Neural crest cell (in vitro differentiated cells): ENCODE results near the gene BAIAP2. TPM values are rescaled to one million over a fixed set of nuclear protein-coding genes. Genes with fewer than 3 reads are reported as not detected.

Experiments used
- DNase-seq: peaks from one replicate; pipeline ENCODE4 v3.0.0; 2021; ENCODE audit warnings: low read depth, mixed read lengths, low spot score
- H3K27ac Mint-ChIP-seq: one replicate; pipeline ENCODE4 v1.8.0; 2021; ENCODE audit warnings: mild to moderate bottlenecking, mixed read lengths; ENCODE audit not compliant: unreplicated experiment
- H3K27me3 Mint-ChIP-seq: 2 replicates; pipeline ENCODE4 v1.8.0; 2021; ENCODE audit warnings: low read depth, mild to moderate bottlenecking, mixed read lengths
- H3K36me3 Mint-ChIP-seq: 2 replicates; pipeline ENCODE4 v1.8.0; 2021; ENCODE audit warnings: low read depth, mild to moderate bottlenecking, mixed read lengths
- H3K4me1 Mint-ChIP-seq: 2 replicates; pipeline ENCODE4 v1.8.0; 2021; ENCODE audit warnings: mixed read lengths
- H3K4me3 Mint-ChIP-seq: one replicate; pipeline ENCODE4 v1.8.0; 2021; ENCODE audit warnings: mild to moderate bottlenecking, mixed read lengths
- H3K9me3 Mint-ChIP-seq: 2 replicates; pipeline ENCODE4 v1.8.0; 2021; ENCODE audit warnings: mixed read lengths
- total RNA-seq: library from RNA; stranded (reverse); gene quantifications from 2 replicates; pipeline ENCODE4 v1.2.1, GENCODE V29; 2021
- TF ChIP-seq, protein P1 (sequence below): fragments of 200-600 bp; sonication (generic); conservative IDR thresholded peaks from 2 replicates; pipeline ENCODE4 v1.5.0; 2021; ENCODE audit warnings: antibody characterized with exemption, mild to moderate bottlenecking

BAIAP2 gene
- total RNA-seq, 1 donor from 2014 or later: 47.5 TPM

DNA sequence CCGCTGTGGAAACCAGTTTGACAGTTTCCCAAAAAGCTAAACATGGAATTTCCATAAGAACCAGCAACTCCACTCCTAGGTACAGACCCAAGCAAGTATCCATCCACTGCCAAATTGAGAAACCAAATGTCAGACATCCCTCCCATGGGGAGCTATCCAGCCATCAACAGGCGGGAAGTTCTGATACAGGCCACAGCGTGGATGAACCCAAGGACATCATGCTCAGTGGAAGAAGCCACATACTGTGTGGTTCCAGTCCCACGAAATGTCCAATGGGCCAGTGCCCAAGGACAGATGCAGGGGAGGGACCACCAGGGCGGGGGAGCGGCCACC, 12.6 kb upstream of the BAIAP2 start:
- Mint-ChIP-seq H3K27me3 (peaks cover 9% of the 10 kb centered on the region), H3K9me3 (no peaks in the 10 kb centered on the region), H3K27ac (no peak overlapping the region), H3K4me3 (peak overlapping the region; percentile 51), H3K4me1 (peaks cover 37% of the 10 kb centered on the region), H3K36me3 (no peaks in the 10 kb centered on the region)
- TF ChIP-seq, protein P1, sequence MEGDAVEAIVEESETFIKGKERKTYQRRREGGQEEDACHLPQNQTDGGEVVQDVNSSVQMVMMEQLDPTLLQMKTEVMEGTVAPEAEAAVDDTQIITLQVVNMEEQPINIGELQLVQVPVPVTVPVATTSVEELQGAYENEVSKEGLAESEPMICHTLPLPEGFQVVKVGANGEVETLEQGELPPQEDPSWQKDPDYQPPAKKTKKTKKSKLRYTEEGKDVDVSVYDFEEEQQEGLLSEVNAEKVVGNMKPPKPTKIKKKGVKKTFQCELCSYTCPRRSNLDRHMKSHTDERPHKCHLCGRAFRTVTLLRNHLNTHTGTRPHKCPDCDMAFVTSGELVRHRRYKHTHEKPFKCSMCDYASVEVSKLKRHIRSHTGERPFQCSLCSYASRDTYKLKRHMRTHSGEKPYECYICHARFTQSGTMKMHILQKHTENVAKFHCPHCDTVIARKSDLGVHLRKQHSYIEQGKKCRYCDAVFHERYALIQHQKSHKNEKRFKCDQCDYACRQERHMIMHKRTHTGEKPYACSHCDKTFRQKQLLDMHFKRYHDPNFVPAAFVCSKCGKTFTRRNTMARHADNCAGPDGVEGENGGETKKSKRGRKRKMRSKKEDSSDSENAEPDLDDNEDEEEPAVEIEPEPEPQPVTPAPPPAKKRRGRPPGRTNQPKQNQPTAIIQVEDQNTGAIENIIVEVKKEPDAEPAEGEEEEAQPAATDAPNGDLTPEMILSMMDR: no peak
- DNase-seq: no peak

DNA sequence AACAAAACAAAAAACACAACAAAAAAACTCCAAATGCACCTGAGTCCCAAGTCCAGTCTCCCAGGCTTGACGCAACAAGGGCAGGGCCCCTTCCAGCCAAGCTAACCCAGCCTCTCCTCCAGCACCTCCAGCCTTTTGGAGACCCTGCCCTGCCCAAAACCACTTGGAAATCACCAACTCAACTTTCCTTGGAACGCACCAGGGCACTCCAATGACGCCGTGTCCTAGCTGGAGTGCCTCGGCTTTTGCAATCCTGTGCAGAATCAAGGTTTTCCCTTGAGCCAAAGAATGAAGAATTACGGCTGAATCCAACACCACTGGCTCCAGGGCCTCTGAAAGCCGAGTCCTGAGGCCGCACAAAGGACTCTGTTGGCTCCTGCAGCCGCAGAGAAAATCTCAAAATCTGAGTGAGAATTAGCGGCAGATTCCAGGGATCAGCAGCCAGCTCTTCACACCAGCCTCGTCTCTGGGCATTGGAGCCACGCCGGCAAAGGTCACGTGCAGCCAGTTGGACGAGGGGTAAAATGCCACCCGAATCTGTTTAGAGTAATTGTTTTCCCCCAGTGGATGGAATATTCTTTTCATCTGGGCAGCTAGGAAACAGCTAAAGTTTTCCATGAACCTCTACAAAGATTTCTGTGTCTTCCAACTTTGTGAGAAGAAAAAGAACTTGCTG, 9.7 kb upstream of the BAIAP2 start:
- no peaks in the 10 kb centered on the region for H3K36me3 Mint-ChIP-seq
- TF ChIP-seq, protein P1: no peak
- peaks cover 17% of the 10 kb centered on the region for H3K4me1 Mint-ChIP-seq
- H3K4me3 Mint-ChIP-seq: peak overlapping the region; percentile 41
- no peak overlapping the region for H3K27ac Mint-ChIP-seq
- no peaks in the 10 kb centered on the region for H3K9me3 Mint-ChIP-seq
- peaks cover 9% of the 10 kb centered on the region for H3K27me3 Mint-ChIP-seq
- DNase-seq: no peak

DNA sequence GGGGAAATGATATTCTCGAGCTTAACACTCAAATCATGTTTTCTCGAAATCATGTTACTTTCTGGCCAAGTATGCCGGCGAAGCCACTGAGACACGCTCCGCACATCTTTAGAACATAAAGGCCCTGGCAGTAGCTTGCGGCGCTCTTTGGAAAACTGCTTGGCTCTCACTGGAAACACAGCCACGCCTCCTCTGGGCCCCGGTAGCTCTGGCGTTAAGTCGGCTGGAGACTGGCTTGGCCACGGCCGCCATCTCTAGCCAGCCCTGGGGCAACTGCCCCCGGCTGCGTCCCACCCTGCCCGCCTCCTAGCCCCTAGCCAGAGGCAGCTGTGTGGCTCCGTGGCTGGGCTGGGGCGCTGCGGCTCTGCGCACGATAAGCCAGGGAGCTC, 9.2 kb upstream of the BAIAP2 start:
- H3K36me3 Mint-ChIP-seq: no peaks in the 10 kb centered on the region
- DNase-seq: no peak
- no peak overlapping the region for H3K4me3 Mint-ChIP-seq
- no peaks in the 10 kb centered on the region for H3K9me3 Mint-ChIP-seq
- TF ChIP-seq, protein P1: no peak
- peaks cover 9% of the 10 kb centered on the region for H3K27me3 Mint-ChIP-seq
- H3K27ac Mint-ChIP-seq: no peak overlapping the region
- H3K4me1 Mint-ChIP-seq: peaks cover 17% of the 10 kb centered on the region

DNA sequence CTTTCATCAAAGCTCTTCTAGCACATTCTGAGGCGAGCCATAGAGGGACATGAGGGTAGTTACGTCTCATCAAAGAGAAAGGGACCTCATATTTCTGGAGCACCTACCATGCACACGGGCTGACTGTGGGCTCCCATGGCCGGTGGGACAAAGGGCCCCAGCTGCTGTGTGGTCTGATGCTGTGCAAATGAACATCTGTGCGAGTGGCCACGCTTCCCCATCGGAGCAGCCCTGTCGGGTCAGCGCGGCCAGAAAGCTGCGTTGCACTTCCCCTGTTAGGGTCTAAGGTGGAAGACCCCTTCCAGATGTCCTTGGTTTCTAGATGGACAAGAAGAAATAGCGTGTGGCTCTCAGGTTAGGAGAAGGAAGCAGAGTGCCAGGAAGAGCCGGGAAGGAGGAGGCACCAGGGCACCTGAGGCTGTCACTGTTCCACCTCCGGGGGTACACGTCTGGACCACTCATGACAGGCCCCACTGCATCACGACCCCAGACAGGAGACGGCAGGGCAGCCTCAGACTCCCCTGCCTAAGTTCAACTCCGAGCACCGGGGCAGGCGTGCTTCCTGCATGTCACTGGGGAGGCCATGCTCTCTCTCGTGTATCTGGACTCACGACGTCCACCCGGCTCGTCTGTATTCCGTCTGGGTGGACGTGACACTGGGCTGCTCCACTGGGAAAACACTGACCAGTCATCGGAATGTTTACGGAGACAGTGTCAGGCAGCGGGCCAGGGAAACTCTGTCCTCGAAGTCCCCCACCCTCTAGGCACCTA, 8.5 kb upstream of the BAIAP2 start:
- peaks cover 9% of the 10 kb centered on the region for H3K27me3 Mint-ChIP-seq
- H3K4me3 Mint-ChIP-seq: no peak overlapping the region
- DNase-seq: no peak
- no peaks in the 10 kb centered on the region for H3K9me3 Mint-ChIP-seq
- peaks cover 19% of the 10 kb centered on the region for H3K4me1 Mint-ChIP-seq
- no peak overlapping the region for H3K27ac Mint-ChIP-seq
- H3K36me3 Mint-ChIP-seq: no peaks in the 10 kb centered on the region
- TF ChIP-seq, protein P1: no peak

DNA sequence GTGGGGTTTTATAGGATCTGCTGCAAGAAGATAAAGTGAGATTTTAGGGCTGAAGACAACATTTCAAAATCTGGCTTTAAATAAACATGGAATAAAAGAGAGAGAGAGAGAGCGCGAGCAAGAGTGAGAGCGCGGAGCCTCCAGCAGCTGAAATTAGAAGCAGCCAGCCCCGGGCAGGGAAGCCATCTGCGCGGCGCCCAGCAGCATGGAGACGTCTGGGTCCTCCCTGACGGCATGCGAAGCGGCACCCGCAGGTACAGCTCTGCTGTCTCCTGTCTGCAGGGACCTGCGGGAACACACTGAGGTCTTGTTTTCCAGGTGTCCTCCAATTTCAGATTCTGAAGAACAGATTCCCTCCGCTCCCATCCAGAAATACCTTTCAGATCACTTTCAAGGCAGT, 7.9 kb upstream of the BAIAP2 start:
- H3K27me3 Mint-ChIP-seq: peaks cover 9% of the 10 kb centered on the region
- H3K27ac Mint-ChIP-seq: no peak overlapping the region
- H3K4me3 Mint-ChIP-seq: no peak overlapping the region
- no peaks in the 10 kb centered on the region for H3K9me3 Mint-ChIP-seq
- TF ChIP-seq, protein P1: no peak
- H3K36me3 Mint-ChIP-seq: no peaks in the 10 kb centered on the region
- no peak for DNase-seq
- peaks cover 21% of the 10 kb centered on the region for H3K4me1 Mint-ChIP-seq
